CD4-positive, alpha-beta T cell treated with Interleukin-21 for 1 hour (primary cell): ENCODE measurements around the gene SKOR1.

Experiments used
- DNase-seq: peaks from one replicate; pipeline ENCODE4 v3.0.0-alpha.2; 2020

Gene SKOR1

GRCh38 chr15:67819636-67820035, 5.7 kb upstream of the SKOR1 start:
- no peak for DNase-seq

- DNase-seq: no peak
Observed at GRCh38 chr15:67820122-67820991, 5.0 kb upstream of the SKOR1 start.

- DNase-seq: no peak
Observed at GRCh38 chr15:67820992-67821783, 4.1 kb upstream of the SKOR1 start.

- DNase-seq: no peak
Observed at GRCh38 chr15:67821784-67822440, 3.4 kb upstream of the SKOR1 start.

GRCh38 chr15:67822537-67823313, 2.6 kb upstream of the SKOR1 start:
- no peak for DNase-seq

- DNase-seq: no peak
Observed at GRCh38 chr15:67823314-67824196, 1.8 kb upstream of the SKOR1 start.

GRCh38 chr15:67824197-67824968, 926 bp upstream of the SKOR1 start:
- no peak for DNase-seq

GRCh38 chr15:67825881-67826716, 790 bp downstream of the SKOR1 start:
- no peak for DNase-seq

GRCh38 chr15:67826717-67827561, 1.6 kb downstream of the SKOR1 start:
- no peak for DNase-seq

- no peak for DNase-seq
Observed at GRCh38 chr15:67827562-67828277, 2.4 kb downstream of the SKOR1 start.

- DNase-seq: no peak
Observed at GRCh38 chr15:67828278-67828968, 3.1 kb downstream of the SKOR1 start.

GRCh38 chr15:67828969-67829646, 3.8 kb downstream of the SKOR1 start:
- DNase-seq: no peak

- no peak for DNase-seq
Observed at GRCh38 chr15:67829647-67830504, 4.6 kb downstream of the SKOR1 start.

- no peak for DNase-seq
Observed at GRCh38 chr15:67831363-67831762, 6.1 kb downstream of the SKOR1 start.

GRCh38 chr15:67832031-67832551, 6.8 kb downstream of the SKOR1 start:
- no peak for DNase-seq
